HL-60/S4 treated with phorbol 12-myristate 13-acetate at 8.2 ng/mL for 4 days and 3 days (cell line): ENCODE data around the gene ZSWIM6.

ENCODE experiments used
- in situ Hi-C: fragments of 300-500 bp; cut with MboI; formaldehyde crosslinking; loops from 2 replicates; pipeline ENCODE4 v1.15.0; 2022; ENCODE audit warnings: low sequenced_read_pairs

The ZSWIM6 gene

GRCh38 chr5:61357745-61358144 lies 25.7 kb downstream of the ZSWIM6 start:
- in situ Hi-C loops, result no loop called here

GRCh38 chr5:61362796-61363368 lies 30.8 kb downstream of the ZSWIM6 start:
- in situ Hi-C loops, result no loop called here

GRCh38 chr5:61363401-61364114 lies 31.5 kb downstream of the ZSWIM6 start:
- in situ Hi-C loops, result no loop called here

- in situ Hi-C loops, result no loop called here
Measured at GRCh38 chr5:61366497-61367240, 34.6 kb downstream of the ZSWIM6 start.

- in situ Hi-C loops, result no loop called here
Measured at GRCh38 chr5:61370506-61370905, 38.4 kb downstream of the ZSWIM6 start.

DNA sequence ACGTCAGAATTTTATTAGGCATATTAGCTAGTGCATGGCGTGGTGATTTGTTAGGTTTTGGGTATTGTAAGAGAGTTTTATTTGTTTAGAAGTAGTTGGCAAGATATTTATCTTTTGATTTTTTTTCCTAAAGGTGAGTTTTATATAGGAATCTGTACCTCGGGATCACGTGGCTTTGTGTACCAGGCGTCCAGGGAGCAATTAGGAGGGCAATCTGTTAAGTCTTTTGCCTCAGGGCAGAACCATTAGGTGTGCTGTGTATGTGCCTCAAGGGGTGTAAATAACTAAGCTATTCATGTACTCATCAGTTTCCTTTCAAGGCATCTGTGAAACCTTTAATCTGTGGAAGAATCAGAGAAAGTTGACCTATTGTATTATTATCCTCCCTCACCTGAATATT lies 39.4 kb downstream of the ZSWIM6 start:
- in situ Hi-C loops, result no loop called here

- in situ Hi-C loops, result no loop called here
Measured at GRCh38 chr5:61379677-61380076, 47.6 kb downstream of the ZSWIM6 start.

GRCh38 chr5:61381968-61382367 lies 49.9 kb downstream of the ZSWIM6 start:
- in situ Hi-C loops, result no loop called here

DNA sequence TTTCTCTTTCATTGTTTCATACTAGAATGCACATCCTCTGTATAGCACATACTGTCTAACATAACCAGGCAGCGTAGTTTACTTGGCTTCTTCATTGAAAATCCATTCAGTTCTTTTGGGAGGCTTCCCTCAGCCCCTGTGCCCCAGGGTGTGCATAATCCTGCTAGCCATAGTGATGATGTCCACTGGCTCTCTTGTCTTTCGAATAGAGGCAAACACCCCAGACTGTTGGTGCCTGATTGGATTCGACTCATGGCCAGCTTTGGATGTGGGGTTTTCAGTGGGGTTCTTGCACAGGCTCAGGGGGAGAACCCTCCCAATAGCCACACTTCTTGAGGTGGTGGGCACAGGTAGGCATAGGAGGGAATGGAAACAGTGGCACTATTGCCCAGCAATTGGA lies 53.6 kb downstream of the ZSWIM6 start:
- in situ Hi-C loops, result no loop called here

- in situ Hi-C loops, result no loop called here
Measured at GRCh38 chr5:61386045-61386800, 54.2 kb downstream of the ZSWIM6 start.

DNA sequence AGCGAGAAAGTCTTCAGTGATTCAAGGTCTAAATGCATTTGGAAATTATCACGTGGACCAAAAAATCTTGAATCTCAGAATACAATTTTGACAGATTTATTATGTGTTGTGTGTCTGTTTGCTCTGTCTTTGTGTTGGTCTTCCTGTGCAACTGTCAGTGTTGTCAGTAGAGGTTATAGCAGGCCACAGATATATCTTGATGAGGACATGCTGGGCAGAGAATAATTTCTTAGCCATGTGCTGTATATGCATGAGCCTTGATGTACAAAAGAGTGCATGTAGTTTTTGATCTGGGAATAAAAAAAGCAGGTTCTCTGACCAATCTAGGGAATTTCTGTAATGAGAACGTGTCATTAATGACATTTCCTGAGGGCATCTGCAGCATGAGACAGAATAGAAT lies 57.6 kb downstream of the ZSWIM6 start:
- in situ Hi-C loops, result no loop called here

DNA sequence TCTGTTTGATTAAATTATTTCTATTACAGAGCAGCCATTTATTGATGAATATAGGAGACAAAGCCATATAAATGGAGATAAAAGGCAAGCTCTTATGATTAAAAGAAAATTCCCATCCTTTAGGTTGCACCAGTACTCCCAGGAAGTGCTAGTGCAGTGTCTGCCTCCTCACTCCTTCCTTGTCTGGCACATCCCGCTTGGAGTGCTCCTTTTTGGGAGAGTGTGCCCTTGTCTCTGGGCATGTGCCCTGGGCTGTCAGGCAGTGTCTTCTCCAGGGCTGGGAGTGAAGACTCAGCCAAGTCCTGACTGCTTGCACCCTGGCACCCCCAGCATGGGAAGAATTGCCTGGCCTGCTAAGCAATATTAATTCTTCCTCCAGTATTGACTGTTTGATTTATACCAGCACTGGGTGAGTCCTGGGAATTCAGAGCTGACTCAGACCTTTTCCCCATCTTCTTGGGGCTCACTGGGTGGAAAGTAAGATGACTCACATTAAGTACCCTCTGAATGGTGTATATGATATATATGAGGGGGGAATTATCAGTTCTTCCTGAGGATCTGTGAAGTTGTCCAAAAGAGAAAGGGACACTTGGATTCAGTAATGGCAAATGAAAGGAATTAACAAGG lies 62.1 kb downstream of the ZSWIM6 start:
- in situ Hi-C loops, result no loop called here

GRCh38 chr5:61394793-61395192 lies 62.7 kb downstream of the ZSWIM6 start:
- in situ Hi-C loops, result no loop called here

- in situ Hi-C loops, result no loop called here
Measured at GRCh38 chr5:61397238-61397637, 65.2 kb downstream of the ZSWIM6 start.

- in situ Hi-C loops, result no loop called here
Measured at GRCh38 chr5:61397937-61398336, 65.9 kb downstream of the ZSWIM6 start.

- in situ Hi-C loops, result no loop called here
Measured at GRCh38 chr5:61398440-61398839, 66.4 kb downstream of the ZSWIM6 start.

DNA sequence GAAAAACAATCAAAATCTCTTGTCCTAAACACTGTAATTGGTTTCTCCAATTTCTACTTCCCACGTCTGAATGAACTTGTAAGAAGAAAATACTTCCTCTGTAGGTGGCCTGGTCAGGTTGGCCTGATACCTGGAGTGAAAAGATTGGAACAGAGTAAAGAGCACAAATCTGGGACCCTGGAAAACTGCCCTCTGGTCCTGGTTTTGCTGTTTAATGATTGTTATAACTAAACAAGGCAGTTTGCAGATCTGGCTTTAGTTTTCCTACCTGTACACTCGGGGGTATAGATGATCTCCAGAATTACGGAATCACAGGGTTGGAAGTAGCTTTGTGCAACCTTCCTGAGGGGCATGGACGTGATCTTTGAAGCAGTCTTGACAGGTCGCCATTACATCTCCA lies 67.6 kb downstream of the ZSWIM6 start:
- in situ Hi-C loops, result no loop called here

DNA sequence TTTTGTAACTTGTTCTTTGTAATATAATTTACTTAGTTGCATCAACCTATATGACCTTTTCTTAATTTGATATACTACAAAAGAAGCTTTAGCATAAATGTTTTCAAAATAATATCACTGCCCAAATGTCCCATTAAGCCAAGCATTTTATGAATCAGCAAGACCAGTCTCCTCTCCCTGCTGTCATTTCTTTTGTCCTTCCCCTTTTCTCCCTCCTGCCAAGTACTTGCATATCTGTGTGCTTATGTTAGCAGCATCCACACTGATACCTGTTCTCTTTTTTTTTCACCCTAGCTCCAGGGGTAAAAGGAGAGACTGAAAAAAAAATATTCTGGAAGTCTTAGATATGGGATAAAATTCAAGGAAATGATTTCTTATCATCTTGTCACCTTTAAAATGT lies 69.7 kb downstream of the ZSWIM6 start:
- in situ Hi-C loops, result no loop called here

GRCh38 chr5:61402244-61402823 lies 70.3 kb downstream of the ZSWIM6 start:
- in situ Hi-C loops, result no loop called here
